Brain microvascular endothelial cell (primary cell): ENCODE measurements around the gene ASGR2.
"Not testable (repeated sequence)": the region's sequence is repeated elsewhere in the genome, so short reads cannot be mapped to it uniquely, and the experiment has no call there.

ENCODE experiments used
- DNase-seq: peaks from one replicate; pipeline ENCODE4 v3.0.0-alpha.2; 2020
- H3K27ac ChIP-seq: fragments of 250-450 bp; sonication (Bioruptor Pico); 2 replicates; pipeline ENCODE4 v1.5.1; 2020; ENCODE audit warnings: mild to moderate bottlenecking, moderate library complexity
- H3K27me3 ChIP-seq: fragments of 250-450 bp; sonication (Bioruptor Pico); replicated peaks from 2 replicates; pipeline ENCODE4 v1.5.1; 2020; ENCODE audit warnings: mild to moderate bottlenecking
- H3K36me3 ChIP-seq: fragments of 250-450 bp; sonication (Bioruptor Pico); replicated peaks from 2 replicates; pipeline ENCODE4 v1.5.1; 2020; ENCODE audit warnings: mild to moderate bottlenecking
- H3K4me3 ChIP-seq: 2 replicates; pipeline ENCODE4 v1.5.1; 2011; ENCODE audit warnings: low read depth, mild to moderate bottlenecking, control low read depth, low read length, moderate library complexity
- in situ Hi-C: cut with HindIII; loops from 2 replicates; pipeline ENCODE4 v1.10.0; 2017; ENCODE audit warnings: low sequenced_read_pairs, low pct_ligation_motif_present
- TF ChIP-seq, protein P1 (sequence below): IDR thresholded peaks from 2 replicates; pipeline ENCODE4 v1.5.1; 2011; ENCODE audit warnings: low read depth, mild to moderate bottlenecking, moderate library complexity, low read length, control low read depth, inconsistent platforms; ENCODE audit errors: missing control alignments

Gene ASGR2

DNA sequence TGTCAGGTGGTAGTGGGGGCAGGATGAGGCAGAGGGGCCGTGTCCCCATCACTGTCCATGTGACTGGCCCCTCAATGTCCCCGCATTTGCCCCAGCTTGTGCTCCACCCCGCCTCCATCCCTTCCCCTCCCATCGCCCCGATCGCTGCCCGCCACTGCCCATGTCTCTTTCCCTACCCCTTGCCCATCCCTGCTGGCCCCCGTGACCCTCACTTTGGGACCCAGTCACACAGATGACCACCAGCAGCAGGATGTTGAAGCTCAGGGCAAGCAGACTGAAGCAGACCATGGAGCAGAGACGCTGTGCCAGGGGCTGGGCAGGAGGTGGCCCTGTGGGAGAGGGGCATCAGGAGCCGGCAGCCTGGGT is 6.1 kb downstream of the ASGR2 start:
- H3K27me3 ChIP-seq: no peaks in the 10 kb centered on the region
- H3K36me3 ChIP-seq: no peaks in the 10 kb centered on the region
- in situ Hi-C loops: no loop called here
- H3K27ac ChIP-seq: no peak overlapping the region
- no peak overlapping the region for H3K4me3 ChIP-seq
- TF ChIP-seq, protein P1, sequence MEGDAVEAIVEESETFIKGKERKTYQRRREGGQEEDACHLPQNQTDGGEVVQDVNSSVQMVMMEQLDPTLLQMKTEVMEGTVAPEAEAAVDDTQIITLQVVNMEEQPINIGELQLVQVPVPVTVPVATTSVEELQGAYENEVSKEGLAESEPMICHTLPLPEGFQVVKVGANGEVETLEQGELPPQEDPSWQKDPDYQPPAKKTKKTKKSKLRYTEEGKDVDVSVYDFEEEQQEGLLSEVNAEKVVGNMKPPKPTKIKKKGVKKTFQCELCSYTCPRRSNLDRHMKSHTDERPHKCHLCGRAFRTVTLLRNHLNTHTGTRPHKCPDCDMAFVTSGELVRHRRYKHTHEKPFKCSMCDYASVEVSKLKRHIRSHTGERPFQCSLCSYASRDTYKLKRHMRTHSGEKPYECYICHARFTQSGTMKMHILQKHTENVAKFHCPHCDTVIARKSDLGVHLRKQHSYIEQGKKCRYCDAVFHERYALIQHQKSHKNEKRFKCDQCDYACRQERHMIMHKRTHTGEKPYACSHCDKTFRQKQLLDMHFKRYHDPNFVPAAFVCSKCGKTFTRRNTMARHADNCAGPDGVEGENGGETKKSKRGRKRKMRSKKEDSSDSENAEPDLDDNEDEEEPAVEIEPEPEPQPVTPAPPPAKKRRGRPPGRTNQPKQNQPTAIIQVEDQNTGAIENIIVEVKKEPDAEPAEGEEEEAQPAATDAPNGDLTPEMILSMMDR: no peak
- DNase-seq: no peak

GRCh38 chr17:7107795-7108559 is 6.6 kb downstream of the ASGR2 start:
- Histone ChIP-seq H3K4me3 (no peak overlapping the region), H3K27me3 (no peaks in the 10 kb centered on the region), H3K27ac (no peak overlapping the region), H3K36me3 (no peaks in the 10 kb centered on the region)
- no peak for DNase-seq
- in situ Hi-C loops: no loop called here
- TF ChIP-seq, protein P1: no peak

DNA sequence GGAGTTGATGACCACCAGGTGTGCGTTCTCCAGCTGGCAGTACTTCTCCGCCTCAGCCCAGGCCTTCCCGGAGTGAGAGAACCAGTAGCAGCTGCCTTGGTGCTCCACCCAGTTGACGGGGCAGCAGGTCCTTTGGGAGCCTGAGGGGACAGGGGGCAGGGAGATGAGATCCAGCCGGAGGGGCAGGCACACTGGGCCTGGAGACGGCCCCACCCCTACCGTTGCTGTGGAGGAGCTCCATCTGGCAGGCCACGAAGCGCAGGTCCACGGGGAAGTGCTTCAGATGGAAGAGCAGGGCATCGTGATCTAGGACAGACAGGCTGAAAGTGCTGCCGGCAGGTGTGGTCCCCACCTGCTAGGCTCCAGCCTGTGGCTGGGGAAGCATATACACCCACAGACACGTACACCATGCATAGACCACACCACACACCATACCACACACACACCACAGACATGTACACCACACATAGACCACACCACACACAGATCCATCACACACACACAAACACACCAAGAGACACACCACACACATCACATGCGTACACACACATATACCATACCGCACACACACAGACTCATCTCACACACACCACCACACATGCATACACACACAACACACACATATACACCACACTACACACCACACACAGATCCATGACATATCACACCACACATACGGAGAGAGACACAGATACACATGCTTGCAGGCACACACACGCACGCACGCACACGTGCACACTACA is 7.4 kb downstream of the ASGR2 start:
- Histone ChIP-seq H3K27me3 (peaks cover 2% of the 10 kb centered on the region), H3K27ac (no peak overlapping the region), H3K4me3 (no peak overlapping the region), H3K36me3 (no peaks in the 10 kb centered on the region)
- no peak for DNase-seq
- TF ChIP-seq, protein P1: no peak
- in situ Hi-C loops: no loop called here

DNA sequence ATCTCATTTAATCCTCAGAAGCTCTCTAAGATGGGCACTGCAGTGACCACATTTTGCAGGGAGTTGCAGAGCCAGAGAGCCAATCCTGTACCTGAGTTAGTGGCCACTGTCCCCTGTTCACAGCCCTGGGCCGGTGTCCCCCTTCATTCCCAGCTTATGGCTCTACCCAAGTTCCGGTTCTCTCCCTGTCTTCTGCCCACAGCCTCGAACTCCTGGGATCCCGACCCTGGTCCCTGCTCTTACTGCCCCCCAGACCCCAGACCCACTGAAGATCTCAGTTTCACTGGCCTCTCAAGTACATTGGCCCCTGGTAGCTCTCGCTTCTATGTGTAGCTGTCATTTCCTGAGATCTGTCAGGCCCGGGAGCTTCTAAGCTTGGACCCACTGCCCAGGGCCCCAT is 12.2 kb downstream of the ASGR2 start:
- Histone ChIP-seq H3K27ac (no peak overlapping the region), H3K4me3 (no peak overlapping the region), H3K36me3 (no peaks in the 10 kb centered on the region), H3K27me3 (peaks cover 6% of the 10 kb centered on the region)
- TF ChIP-seq, protein P1: no peak
- in situ Hi-C loops: no loop called here
- no peak for DNase-seq

DNA sequence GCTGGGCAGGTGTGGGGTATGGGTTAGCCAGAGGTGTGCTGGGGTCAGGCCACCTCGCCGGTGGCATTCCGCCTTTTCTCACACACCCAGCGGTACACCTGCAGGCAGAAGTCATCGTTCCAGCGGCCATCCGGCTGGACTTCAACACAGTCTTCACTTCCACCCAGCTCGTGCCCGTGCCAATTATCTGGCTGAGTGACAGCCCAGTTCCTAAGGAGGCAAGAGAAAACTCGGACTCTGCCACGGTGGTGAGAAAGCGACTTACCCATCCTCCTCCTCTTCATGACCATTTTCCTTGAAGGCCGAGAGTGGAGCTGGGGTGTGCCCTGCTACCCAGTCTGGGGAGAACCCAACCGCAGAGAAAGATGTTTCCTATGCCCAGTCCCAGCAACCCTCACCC is 13.1 kb downstream of the ASGR2 start:
- no peaks in the 10 kb centered on the region for H3K36me3 ChIP-seq
- DNase-seq: no peak
- TF ChIP-seq, protein P1: no peak
- H3K4me3 ChIP-seq: no peak overlapping the region
- in situ Hi-C loops: no loop called here
- H3K27ac ChIP-seq: no peak overlapping the region
- H3K27me3 ChIP-seq: peaks cover 6% of the 10 kb centered on the region

- H3K27me3 ChIP-seq, in situ Hi-C loops, H3K36me3 ChIP-seq, DNase-seq, H3K27ac ChIP-seq, H3K4me3 ChIP-seq: not testable (repeated sequence)
Measured at GRCh38 chr17:7100641-7101379, 13.8 kb downstream of the ASGR2 start.
